Measurements from ENCODE around the gene HOXA6. TPM values are rescaled to one million over a fixed set of nuclear protein-coding genes. Genes with fewer than 3 reads are reported as not detected.
A peak's percentile ranks its signal among the peaks of the same experiment; 100 is the strongest.

Gene HOXA6
- total RNA-seq, 1 donor: 7.6 TPM

DNA sequence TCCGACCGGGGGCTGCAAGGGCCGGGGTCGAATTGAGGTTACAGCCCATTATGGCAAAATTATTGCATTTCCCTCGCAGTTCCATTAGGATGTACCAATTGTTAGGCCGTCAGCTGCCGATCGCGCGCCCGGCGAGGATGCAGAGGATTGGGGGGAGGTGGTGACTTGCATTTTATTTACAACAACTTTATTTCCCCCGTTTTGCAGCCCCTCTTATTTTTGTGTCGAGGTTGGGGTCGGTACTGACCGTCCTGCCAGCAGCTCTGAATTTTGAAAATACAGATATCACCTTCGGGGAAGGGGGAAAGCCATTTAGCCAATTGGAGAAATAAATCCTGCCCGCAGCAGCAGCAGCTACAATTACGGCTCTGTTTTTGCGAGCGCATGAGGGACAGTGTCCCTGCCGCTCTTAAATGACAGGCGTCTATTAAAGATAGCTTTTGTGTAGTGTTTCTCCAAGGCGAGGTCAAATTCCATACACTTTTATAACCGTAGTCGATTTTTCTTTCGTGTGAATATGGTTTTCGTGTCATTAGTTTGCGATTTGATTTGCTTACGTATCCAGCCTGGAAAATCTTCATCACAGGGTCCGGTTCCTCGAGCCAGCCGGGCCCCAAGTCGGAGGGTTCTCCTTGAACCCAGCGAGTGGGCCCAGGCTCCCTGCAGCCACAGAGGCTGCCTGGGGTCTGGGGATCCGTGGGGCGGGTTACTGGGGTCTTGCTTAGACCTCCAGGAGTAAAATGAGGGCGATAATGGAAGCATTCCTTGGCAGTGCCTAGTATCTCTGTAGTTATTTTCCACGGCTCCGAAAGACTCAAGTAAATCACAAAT lies 3.4 kb downstream of the HOXA6 start:
- H3K79me2 ChIP-seq (ENCODE audit: insufficient read depth, low read length): peaks cover 92% of the 10 kb centered on the region
- TF ChIP-seq, protein P1, sequence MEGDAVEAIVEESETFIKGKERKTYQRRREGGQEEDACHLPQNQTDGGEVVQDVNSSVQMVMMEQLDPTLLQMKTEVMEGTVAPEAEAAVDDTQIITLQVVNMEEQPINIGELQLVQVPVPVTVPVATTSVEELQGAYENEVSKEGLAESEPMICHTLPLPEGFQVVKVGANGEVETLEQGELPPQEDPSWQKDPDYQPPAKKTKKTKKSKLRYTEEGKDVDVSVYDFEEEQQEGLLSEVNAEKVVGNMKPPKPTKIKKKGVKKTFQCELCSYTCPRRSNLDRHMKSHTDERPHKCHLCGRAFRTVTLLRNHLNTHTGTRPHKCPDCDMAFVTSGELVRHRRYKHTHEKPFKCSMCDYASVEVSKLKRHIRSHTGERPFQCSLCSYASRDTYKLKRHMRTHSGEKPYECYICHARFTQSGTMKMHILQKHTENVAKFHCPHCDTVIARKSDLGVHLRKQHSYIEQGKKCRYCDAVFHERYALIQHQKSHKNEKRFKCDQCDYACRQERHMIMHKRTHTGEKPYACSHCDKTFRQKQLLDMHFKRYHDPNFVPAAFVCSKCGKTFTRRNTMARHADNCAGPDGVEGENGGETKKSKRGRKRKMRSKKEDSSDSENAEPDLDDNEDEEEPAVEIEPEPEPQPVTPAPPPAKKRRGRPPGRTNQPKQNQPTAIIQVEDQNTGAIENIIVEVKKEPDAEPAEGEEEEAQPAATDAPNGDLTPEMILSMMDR (IDR thresholded peaks at IDR 0.05; ENCODE audit: extremely low read depth, low read depth, low read length): no peak

DNA sequence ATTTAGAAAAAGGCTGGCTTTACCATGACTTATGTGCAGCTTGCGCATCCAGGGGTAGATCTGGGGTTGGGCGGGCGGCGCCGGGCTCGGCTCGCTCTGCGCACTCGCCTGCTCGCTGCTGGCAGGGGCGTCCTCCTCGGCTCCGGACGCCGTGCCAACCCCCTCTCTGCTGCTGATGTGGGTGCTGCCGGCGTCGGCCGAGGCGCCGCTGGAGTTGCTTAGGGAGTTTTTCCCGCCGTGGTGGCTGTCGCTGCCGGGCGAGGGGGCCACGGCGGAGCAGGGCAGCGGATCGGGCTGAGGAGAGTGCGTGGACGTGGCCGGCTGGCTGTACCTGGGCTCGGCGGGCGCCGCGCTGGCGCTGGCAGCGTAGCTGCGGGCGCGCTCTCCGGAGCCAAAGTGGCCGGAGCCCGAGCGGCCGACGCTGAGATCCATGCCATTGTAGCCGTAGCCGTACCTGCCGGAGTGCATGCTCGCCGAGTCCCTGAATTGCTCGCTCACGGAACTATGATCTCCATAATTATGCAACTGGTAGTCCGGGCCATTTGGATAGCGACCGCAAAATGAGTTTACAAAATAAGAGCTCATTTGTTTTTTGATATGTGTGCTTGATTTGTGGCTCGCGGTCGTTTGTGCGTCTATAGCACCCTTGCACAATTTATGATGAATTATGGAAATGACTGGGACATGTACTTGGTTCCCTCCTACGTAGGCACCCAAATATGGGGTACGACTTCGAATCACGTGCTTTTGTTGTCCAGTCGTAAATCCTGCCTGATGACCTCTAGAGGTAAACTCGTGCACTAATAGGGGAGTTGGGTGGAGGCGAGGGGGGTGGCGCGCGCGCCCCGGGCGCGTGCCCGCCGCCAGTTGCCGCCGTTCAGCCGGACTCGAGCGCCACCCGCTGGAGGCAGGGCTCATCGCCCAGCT lies 4.3 kb downstream of the HOXA6 start, which contains the start of gene HOXA5:
Gene HOXA5, minus strand, starts transcription at position 659 of the 927 bp plus-strand sequence. Its CDS starts 74 bp downstream, at position 585.
- peaks cover 92% of the 10 kb centered on the region for H3K79me2 ChIP-seq (ENCODE audit: insufficient read depth, low read length)
- H3K27ac ChIP-seq (ENCODE audit: low read depth, low read length): peak within 1 kb of the TSS; percentile 37
- H3K4me1 ChIP-seq (ENCODE audit: insufficient read depth, low read length): peaks cover 14% of the 10 kb centered on the region
- peak; percentile 96 for DNase-seq (ENCODE audit: insufficient read length, low spot score, missing footprints)
- peaks cover 4% of the 10 kb centered on the region for H4K20me1 ChIP-seq (ENCODE audit: insufficient read depth, low read length)
- H3K9me3 ChIP-seq (ENCODE audit: low read depth, low read length): no peaks in the 10 kb centered on the region
- H3K36me3 ChIP-seq (ENCODE audit: insufficient read depth, low read length): peaks cover 59% of the 10 kb centered on the region
- no peak within 1 kb of the TSS for H2AFZ ChIP-seq (ENCODE audit: low read length)
- H3K27me3 ChIP-seq (ENCODE audit: insufficient read depth, low read length): no peaks in the 10 kb centered on the region
- TF ChIP-seq, protein P1 (IDR thresholded peaks at IDR 0.05; ENCODE audit: extremely low read depth, low read depth, low read length): peak; percentile 37
- peak within 1 kb of the TSS; percentile 63 for H3K4me3 ChIP-seq (ENCODE audit: insufficient read depth, low read length)
- peak within 1 kb of the TSS; percentile 59 for H3K4me2 ChIP-seq (ENCODE audit: insufficient read depth, low read length)

More for the DNA sequence above, 3.4 kb downstream of the HOXA6 start:
- Histone ChIP-seq H3K27ac (ENCODE audit: low read depth, low read length) (peak overlapping the region; percentile 10), H3K36me3 (ENCODE audit: insufficient read depth, low read length) (peaks cover 59% of the 10 kb centered on the region), H3K27me3 (ENCODE audit: insufficient read depth, low read length) (no peaks in the 10 kb centered on the region), H3K4me3 (ENCODE audit: insufficient read depth, low read length) (no peak overlapping the region), H3K4me1 (ENCODE audit: insufficient read depth, low read length) (peaks cover 21% of the 10 kb centered on the region), H3K9me3 (ENCODE audit: low read depth, low read length) (no peaks in the 10 kb centered on the region), H2AFZ (ENCODE audit: low read length) (no peak overlapping the region), H3K4me2 (ENCODE audit: insufficient read depth, low read length) (no peak overlapping the region), H4K20me1 (ENCODE audit: insufficient read depth, low read length) (peaks cover 4% of the 10 kb centered on the region)
- DNase-seq (ENCODE audit: insufficient read length, low spot score, missing footprints): peak; percentile 36

DNA sequence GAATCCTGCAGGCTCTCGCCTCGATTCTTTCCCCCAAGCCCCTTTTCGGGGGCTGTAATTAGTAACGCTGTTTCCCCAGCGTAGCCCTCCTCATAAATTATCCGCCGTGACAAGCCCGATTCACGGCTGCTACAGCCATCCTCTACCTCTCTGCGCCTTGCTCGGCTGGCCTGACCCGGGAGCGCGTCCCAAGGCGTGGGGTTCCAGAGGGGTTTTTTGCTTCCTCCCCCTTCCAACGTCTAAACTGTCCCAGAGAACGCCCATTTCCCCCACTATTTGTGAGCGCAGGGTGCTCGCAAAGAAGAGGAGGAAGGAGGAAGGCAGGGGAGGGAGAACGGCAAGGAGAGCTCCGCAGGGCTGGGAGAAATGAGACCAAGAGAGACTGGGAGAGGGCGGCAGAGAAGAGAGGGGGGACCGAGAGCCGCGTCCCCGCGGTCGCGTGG lies 5.0 kb downstream of the HOXA6 start:
- H3K4me1 ChIP-seq (ENCODE audit: insufficient read depth, low read length): peaks cover 16% of the 10 kb centered on the region
- peaks cover 90% of the 10 kb centered on the region for H3K79me2 ChIP-seq (ENCODE audit: insufficient read depth, low read length)
- TF ChIP-seq, protein P1 (IDR thresholded peaks at IDR 0.05; ENCODE audit: extremely low read depth, low read depth, low read length): no peak
- peaks cover 59% of the 10 kb centered on the region for H3K36me3 ChIP-seq (ENCODE audit: insufficient read depth, low read length)
- peak overlapping the region; percentile 37 for H3K27ac ChIP-seq (ENCODE audit: low read depth, low read length)
- peaks cover 4% of the 10 kb centered on the region for H4K20me1 ChIP-seq (ENCODE audit: insufficient read depth, low read length)
- no peaks in the 10 kb centered on the region for H3K9me3 ChIP-seq (ENCODE audit: low read depth, low read length)
- DNase-seq (ENCODE audit: insufficient read length, low spot score, missing footprints): no peak
- H3K27me3 ChIP-seq (ENCODE audit: insufficient read depth, low read length): no peaks in the 10 kb centered on the region
- H3K4me2 ChIP-seq (ENCODE audit: insufficient read depth, low read length): peak overlapping the region; percentile 43
- H2AFZ ChIP-seq (ENCODE audit: low read length): no peak overlapping the region
- H3K4me3 ChIP-seq (ENCODE audit: insufficient read depth, low read length): peak overlapping the region; percentile 63
